T-helper 9 cell (primary cell): ENCODE measurements around the gene S100A3.
A peak's percentile ranks its signal among the peaks of the same experiment; 100 is the strongest.
"Not testable (repeated sequence)": the region's sequence is repeated elsewhere in the genome, so short reads cannot be mapped to it uniquely, and the experiment has no call there.

Experiments used
- DNase-seq: peaks from one replicate; pipeline ENCODE4 v3.0.0-alpha.2; 2020

Gene S100A3

DNA sequence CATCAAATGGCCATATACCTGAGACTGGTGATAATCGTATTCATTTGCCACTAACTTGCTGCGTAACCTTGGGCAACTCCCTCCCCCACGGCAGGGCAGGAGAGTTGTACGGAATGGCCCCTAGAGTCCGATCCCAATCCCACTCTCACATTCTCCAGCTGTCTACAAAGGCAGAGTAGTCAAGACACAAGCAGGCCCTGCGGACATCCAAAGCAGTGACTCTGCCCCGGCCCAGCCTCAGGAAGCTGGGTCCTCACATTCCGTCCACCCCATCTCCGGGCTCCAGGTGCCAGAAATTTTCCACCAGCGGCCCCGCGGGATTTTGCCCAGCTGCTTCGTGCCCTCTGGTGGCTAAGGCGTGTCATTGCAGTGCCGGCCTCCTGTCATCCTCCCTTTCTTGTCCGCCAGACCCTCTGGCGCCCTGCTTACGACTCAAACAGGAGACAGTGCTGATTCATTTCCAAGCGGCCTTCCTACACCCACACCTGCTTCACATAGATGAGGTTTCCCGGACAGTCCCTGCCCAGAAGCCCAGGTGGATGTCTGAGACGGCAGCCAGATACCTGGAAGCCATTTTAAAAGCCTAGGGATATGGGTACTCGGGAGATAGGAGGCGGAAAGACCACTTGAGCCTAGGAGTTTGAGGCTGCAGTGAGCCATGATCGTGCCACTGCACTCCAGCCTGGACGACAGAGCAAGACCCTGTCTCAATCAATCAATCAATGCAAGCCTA, 19.5 kb upstream of the S100A3 start:
- DNase-seq = peak; percentile 77

DNA sequence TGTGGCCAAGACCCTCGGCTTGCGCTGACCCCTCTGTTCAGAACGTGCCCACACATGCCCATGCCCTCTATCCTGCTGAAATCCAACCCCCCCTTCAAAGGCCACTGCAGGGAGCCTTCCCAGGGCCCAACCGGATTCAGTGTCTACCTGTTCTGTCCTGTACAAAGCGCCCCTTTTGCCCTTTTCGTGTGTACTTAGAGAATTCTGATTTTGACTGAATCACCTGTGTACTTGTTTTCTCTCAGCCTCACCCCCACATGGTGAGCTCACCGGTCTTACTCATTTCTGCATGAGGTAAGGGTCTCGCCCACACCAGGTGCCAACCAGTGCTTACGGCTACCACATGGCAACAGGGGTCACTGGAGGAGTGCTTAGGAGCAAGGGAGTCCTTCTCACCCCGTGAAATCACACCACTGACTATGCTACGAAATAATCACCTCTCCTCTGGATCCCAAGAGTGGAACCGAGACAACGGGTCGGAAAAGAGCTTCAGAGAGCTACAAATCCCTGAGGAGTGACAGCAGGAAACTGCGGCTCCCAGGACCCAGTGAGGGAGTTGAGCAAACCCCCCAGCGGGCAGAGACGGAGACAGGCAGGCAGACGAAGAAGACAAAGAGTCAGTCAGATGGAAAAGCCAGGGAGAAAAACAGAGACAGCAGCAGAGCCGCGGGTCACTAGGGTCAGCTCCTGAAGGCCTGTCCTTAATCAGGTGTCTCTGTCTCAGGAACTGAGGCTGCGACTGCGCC, 18.7 kb upstream of the S100A3 start:
- no peak for DNase-seq

DNA sequence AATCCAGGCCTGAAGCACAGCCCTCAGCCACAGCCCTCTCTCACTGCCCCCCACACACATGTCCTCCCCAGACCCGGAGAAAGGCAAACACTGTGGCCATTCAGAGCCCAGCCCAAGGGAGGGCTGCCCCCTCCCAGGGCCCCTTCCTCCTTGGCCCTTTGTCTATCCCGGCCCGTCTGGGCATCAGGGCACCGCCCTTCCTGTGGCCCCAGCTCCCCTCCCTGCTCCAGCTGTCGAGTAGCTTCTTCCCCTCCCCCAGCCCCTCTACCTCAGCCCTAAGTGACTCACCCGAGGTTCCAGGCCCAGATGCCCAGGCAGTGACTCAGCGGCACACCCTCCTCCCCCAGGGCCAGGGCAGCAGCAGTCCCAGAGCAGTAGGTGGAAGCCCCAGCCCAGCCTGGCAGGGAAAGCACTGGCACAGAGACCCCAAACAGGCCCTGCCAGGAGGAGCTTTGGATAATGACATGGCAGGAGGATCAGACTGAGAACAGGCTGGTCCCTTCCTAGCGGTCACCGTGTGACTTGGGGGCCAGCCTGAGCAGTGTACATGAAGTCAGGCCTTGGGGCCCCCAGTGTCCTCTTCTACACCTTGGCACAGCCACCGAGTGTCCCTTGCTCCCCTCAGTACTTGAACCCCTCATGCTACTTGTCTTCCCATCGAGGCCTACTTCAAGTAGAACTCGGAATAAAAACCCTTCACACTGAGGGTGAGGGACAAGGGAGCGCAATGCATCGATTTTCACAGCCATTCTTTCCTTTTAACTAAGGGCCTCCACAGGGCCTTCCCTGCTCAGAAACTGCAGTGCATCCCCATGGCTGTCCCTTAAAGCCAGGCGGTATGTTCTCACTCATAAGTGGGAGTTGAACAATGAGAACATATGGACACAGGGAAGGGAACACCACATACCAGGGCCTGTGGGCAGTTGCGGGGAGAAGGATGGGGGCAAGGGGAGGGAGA, 17.6 kb upstream of the S100A3 start:
- peak; percentile 67 for DNase-seq

DNA sequence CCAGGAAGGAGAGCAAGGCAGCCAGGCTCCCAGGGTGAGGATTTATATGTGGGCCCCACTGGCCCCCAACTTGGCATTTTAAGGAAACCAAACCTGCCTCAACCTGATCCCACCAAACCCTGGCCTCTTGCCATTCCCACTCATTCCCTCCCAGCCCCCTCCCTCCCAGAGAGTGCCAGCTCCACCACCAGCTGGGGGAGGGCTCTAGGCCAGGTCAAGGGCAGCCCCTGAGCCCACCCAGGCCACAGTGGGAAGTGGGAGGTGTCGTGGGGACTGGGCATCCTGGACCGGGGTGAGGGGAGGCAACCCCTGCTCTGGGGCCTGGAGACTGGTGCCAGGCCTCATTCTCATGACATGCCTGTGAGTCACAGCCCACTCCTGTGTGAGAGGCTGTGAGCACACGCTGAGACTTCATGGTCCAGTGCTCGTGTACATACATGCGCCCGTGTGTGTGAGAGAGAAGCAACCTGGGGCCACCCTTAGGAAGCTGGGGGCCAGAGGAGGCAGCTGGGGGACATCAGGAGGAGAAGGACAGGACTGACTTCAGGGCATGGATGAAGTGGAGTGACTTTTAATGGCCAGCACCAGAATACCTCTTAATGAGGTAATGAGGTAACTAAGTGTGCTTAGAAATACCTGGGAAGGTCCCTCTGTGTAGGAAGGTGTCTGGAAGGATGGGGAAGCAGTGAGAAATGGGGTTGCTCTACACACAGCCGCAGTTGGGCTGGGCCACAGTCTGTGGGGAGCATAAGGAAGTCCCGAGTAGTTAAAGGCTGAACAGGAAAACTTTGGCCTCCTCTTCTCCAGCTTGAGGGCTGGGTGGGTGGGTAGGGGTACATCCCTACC, 16.7 kb upstream of the S100A3 start, which contains the start of gene S100A2:
Gene S100A2, minus strand, starts transcription at position 316 of the 846 bp plus-strand sequence. CDS start 1,967 bp downstream, outside the sequence.
- DNase-seq = no peak

DNA sequence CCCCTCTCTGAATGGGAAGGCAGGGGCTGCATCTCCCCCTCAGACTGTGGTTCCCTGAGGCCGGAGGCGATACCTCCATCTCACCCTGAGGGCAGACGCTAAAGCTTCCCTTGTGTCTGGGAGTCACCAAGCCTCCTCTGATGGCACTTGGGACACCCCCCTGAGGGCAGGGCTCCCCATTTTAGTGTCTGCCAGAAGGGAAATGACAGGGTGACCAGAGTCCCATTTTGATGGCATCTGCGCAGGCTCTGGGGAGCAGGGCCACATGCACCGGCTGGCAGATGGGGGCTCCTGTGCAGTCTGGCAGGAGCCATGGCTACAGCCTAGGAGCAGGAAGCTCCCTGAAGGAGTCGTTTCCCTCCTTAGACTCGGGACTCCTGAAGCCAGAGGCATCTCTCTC, 14.9 kb upstream of the S100A3 start:
- no peak for DNase-seq

DNA sequence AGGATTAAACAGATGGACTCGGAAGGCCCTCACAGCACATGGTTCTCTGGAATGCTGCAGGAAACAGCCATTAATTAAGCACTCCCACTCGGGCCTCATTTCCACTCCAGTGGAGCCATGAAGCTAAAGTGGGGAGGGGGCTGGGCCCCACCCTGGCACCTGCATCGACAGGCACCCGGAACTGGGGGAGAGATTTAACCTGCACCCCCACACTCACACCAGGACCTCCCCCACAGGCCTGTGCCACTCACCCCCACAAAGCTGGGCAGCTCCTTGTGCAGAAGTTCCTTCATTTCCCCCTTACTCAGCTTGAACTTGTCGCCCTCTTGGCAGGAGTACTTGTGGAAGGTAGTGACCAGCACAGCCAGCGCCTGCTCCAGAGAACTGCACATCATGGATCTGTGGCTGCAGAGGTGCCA, 14.4 kb upstream of the S100A3 start:
- DNase-seq = no peak

DNA sequence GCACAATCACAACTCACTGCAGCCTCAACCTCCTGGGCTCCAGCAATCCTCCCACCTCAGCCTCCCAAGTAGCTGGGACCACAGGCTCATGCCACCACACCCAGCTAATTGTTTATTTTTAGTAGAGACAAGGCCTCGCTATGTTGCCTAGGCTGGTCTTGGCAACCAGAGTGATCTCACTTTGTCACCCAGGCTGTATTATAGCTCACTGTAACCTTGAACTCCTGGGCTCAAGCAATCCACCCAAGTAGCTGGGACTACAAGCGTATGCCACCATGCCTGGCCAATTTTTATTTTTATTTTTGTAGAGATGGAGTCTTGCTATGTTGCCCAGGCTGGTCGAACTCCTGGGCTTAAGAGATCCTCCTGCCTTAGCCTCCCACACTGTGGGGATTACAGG, 13.0 kb upstream of the S100A3 start:
- not testable (repeated sequence) for DNase-seq

DNA sequence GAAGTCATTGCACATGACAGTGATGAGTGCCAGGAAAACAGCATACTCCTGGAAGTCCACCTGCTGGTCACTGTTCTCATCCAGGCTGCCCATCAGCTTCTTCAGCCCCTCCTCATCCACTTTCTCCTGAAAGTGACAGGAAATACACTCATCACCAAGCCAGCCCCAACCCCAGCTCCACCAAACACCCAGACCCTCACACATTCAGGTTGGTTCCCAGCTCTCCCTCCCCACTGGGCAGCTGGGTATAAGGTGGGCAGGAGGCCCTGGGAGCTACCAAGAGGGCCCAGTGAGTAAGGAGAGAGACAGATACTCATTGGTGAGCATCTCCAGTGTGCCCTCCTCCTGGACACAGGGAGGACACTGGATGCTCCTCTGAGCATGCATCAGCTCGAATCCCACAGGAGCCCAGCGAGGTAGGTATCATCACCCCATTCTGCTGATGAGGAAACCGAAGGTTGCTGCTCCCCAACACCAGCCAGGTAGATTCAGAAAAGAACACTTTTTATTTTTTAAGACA, 12.5 kb upstream of the S100A3 start:
- no peak for DNase-seq

DNA sequence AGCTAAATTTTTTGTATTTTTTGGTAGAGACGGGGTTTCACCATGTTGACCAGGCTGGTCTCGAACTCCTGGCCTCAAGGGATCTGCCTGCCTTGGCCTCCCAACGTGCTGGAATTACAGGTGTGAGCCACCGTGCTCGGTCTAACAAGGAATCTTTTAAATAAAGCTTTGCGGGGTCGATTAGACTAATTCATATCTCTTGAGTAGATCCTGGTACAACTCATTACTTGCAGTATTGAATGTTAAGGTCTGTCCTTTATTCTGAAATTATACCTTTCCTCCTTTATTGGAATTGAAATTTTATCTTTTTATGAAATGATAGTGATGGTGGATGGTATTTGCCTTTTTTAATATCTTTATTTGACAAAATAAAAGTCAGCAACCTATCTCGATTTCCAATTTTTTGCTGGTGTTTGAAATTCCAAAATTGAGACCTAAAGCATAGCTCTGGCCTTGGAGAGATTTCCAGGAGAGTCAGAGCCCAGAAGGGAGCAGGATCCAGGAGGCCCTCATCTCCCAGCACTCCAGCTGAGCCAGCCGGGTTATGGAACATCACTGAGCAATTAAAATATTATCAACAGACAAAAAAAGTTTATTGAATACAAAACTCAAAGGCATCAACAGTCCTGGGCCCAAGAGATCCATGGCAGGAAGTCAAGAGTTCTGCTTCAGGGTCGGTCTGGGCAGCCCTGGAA, 11.9 kb upstream of the S100A3 start:
- DNase-seq = no peak

DNA sequence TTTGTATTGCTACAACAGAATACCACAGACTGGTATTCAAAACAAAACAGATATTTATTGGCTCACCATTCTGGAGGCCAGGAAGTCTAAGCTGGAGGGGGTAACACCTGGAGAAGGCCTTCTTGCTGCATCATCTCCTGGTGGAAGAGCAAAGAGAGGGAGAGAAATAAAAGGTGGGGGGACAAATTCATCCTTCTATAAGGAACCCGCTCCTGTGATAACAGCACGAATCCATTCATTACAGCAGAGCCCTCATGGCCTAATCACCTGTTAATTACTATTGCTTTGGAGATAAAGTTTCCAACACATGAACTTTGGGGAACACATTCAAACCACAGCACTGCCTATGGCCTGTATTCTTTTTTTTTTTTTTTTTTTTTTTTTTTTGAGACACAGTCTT, 11.2 kb upstream of the S100A3 start:
- DNase-seq = no peak

DNA sequence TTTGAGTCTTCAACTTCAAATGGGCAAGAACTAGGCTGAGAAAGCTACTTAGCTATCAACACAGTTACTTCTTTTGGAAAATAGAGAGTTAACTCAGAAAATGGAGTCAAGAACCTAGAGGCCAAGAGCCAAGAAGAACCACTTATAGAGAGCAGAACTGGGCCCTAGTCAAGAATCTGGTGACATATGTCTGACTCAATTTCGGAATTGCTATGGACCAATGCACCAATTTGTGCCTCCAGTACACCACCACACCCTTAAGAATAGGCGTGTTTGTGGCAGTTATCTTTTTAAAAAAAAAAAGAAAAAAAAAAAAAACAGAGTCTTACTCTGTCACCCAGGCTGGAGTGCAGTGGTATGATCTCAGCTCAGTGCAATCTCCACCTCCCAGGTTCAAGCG, 8.8 kb upstream of the S100A3 start:
- no peak for DNase-seq

DNA sequence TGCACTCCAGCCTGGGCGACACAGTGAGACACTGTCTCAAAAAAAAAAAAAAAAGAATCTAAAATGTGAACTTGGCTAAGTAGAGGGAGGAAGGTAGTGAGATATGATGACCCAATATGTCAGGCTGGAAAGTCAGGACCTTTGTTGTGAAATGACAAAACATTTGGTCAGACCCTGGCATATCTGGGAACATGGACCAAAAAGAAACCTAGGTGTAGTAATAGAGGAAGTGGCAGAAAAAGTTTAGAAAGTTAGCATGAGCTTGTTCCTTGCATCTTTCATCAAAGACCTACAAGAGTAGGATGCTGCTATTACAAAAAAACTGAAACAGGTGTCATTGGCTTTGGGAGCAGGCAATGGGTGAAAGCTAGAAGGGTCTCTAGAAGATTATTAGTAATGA, 7.3 kb upstream of the S100A3 start:
- no peak for DNase-seq

DNA sequence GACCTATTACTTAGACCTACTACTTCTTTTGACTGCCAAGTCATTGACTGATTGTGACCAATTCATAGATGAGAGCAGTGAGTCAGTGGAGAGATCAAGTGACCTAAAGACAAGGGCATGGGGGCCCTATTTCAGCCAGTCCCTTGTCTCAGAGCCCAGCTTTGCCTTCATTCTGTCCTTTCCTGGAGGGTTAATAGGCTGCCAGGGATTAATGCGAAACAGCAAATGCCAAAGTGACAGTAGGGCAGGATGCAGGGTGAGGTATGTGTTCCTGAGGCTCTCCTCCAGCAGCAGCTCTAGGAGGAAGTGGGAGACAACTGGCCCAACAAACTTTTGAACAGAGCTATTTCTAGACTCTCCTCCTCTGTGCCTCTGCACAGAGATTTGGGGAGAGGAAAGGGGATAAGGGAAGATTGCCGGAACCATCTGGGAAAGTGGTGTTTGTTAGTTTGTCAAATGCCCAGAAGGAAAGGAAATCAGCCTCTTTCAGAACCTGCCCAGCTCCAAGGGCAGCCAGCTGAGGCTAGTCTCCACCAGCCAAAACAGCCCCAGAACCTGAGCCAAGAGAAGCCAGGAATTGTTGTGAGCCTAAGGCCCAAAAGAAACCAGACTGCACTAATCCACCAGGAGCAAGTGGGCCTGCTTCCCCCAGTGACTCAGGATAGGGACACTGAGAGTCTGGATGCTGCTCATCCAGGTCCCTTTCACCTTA, 4.9 kb upstream of the S100A3 start:
- DNase-seq = no peak

DNA sequence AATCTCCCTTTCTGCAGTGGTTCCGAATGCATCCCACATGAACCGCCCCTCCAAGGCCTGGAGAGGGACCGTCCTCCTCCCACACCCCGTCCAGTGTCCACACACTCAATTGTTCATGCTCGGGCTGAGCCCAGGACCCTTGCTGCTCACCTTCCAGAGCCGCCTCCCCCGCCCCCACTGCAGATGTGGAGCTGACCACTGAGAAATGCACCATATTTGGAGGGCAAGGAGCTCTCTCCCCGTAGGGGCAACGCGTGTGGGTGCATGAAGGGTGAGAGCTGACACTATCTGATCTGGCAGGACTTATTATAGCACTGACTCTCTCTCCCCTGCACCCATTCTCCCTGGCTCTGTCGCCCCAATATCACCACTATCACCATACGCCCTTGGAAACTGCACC, 4.0 kb upstream of the S100A3 start:
- DNase-seq = no peak

DNA sequence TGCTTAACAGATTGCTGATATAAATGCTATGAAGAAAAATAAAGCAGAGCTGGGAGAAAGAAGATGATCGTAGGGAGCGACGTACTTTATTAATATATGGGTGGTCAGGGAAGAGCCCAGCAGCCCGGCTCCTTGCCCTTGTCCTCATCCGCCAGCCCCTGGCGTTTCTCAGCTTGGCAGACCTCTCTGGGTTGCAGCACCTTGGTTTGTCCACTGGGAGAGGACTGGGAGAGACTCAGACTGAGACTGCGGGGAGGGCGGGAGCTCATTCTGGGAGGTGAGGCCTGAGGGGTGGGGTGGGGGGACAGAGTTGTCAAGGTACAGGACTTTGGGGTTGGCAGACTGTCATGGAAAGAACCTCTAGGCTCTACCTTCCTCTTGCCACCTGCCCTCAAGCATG, 3.3 kb upstream of the S100A3 start:
- DNase-seq = no peak

DNA sequence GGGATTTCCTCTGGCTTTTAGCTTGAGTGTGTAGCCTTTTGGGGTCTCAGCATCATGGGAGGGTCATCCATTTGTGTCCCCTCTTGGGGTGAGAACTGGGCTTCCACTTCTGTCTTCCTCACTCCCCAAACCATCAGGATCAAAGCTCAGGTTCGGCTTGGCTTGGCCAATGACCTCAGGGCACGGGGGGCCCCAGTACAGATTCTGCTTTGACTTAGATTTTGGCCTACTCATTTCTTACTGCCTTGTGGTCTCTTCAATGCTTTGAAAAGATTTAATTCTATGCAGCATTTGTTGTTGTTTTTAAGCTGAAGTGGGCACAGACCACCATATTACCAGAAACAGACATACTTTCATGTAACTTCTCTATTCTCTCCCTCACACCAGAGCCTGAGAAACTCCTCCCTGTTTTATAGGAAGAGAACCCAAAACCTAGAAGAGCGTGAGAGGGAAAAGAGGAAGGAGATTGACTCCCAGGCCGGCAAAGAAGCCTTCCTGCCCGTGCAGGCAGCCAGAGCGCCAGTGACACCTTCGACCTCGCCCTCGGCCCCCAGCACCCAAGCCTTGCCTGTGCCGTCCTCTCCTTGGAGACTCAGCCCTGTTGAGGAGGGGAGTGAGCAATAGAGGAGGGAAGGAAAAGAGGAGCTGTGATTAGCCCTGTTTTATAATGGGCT, 1.9 kb upstream of the S100A3 start:
- DNase-seq = no peak

DNA sequence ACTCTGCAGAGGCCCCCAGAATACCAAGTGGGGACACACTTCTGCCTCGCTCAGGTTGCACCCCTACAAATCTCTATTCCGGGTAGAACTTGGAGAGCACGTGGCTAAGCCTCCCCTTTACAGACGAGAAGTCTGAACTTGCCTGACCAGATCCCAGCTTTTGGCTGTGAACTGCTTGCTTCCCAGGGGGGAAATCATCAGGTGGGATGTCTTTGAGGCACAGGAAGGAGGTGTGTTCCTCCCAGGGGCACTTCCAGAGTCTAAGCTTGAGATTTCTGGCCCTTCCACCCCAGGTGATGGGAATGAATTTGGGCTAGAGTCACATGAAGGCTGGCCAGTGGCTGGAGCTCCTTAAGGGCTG, 1.3 kb upstream of the S100A3 start:
- no peak for DNase-seq

DNA sequence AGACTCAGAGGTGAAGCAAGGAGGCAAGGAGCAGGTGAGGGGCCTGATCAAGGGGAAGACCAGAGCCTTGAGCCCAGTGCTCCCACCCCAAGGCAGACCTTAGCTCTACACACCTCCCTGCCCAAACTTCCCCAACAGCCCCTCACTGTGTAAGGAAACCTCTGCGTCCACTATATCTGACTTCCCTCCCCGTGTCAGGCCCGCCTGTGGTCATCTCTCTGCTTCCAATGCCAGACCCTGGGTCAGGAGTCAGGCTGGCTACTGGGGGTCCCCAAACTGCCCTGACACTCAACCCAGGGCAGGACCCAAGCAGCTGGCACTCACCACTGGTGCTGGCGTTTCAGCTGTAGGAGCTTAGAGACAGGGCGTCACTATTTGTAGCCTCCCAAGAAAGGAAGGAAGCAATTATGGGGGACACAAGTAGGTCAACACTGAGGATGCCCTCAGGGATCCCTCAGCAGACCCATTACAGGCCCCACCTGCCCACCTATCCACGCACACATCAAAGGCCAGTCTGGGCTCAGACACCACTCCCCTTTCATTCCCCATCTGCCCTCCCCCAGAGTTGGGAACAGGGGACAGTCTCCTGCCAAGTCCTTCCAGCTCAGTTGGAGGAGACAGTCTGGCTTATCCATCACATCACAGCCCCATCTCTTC, 811 bp upstream of the S100A3 start:
- no peak for DNase-seq
